ENCODE measurements around the gene IL1RAP.

The IL1RAP gene

GRCh38 chr3:190644766-190645165 lies 130.9 kb downstream of the IL1RAP start:
- ATAC-seq (ENCODE audit: low read depth): no peak
- Histone ChIP-seq H3K4me1 (ENCODE audit: insufficient read depth, poor library complexity, severe bottlenecking) (no peaks in the 10 kb centered on the region), H3K9me3 (ENCODE audit: severe bottlenecking) (no peaks in the 10 kb centered on the region), H3K4me3 (ENCODE audit: severe bottlenecking) (no peak overlapping the region), H3K27ac (ENCODE audit: poor library complexity, severe bottlenecking) (no peak overlapping the region), H3K27me3 (ENCODE audit: insufficient read depth, poor library complexity, severe bottlenecking) (no peaks in the 10 kb centered on the region), H3K36me3 (ENCODE audit: low read depth) (peaks cover 69% of the 10 kb centered on the region)
- no peak for TF ChIP-seq CTCF (IDR thresholded peaks at IDR 0.05; ENCODE audit: poor library complexity, severe bottlenecking)
- no peak for DNase-seq (ENCODE audit: low spot score)

- no peak for ATAC-seq (ENCODE audit: low read depth)
- Histone ChIP-seq H3K4me3 (ENCODE audit: severe bottlenecking) (no peak overlapping the region), H3K36me3 (ENCODE audit: low read depth) (peaks cover 74% of the 10 kb centered on the region), H3K4me1 (ENCODE audit: insufficient read depth, poor library complexity, severe bottlenecking) (no peaks in the 10 kb centered on the region), H3K27me3 (ENCODE audit: insufficient read depth, poor library complexity, severe bottlenecking) (no peaks in the 10 kb centered on the region), H3K9me3 (ENCODE audit: severe bottlenecking) (no peaks in the 10 kb centered on the region), H3K27ac (ENCODE audit: poor library complexity, severe bottlenecking) (no peak overlapping the region)
- DNase-seq (ENCODE audit: low spot score): no peak
- no peak for TF ChIP-seq CTCF (IDR thresholded peaks at IDR 0.05; ENCODE audit: poor library complexity, severe bottlenecking)
Measured at GRCh38 chr3:190645932-190646460, 132.1 kb downstream of the IL1RAP start.

GRCh38 chr3:190646996-190647395 lies 133.1 kb downstream of the IL1RAP start:
- Histone ChIP-seq H3K9me3 (ENCODE audit: severe bottlenecking) (no peaks in the 10 kb centered on the region), H3K27ac (ENCODE audit: poor library complexity, severe bottlenecking) (no peak overlapping the region), H3K27me3 (ENCODE audit: insufficient read depth, poor library complexity, severe bottlenecking) (no peaks in the 10 kb centered on the region), H3K4me1 (ENCODE audit: insufficient read depth, poor library complexity, severe bottlenecking) (no peaks in the 10 kb centered on the region), H3K4me3 (ENCODE audit: severe bottlenecking) (no peak overlapping the region), H3K36me3 (ENCODE audit: low read depth) (peaks cover 74% of the 10 kb centered on the region)
- no peak for TF ChIP-seq CTCF (IDR thresholded peaks at IDR 0.05; ENCODE audit: poor library complexity, severe bottlenecking)
- ATAC-seq (ENCODE audit: low read depth) (no peak), DNase-seq (ENCODE audit: low spot score) (no peak)

DNA sequence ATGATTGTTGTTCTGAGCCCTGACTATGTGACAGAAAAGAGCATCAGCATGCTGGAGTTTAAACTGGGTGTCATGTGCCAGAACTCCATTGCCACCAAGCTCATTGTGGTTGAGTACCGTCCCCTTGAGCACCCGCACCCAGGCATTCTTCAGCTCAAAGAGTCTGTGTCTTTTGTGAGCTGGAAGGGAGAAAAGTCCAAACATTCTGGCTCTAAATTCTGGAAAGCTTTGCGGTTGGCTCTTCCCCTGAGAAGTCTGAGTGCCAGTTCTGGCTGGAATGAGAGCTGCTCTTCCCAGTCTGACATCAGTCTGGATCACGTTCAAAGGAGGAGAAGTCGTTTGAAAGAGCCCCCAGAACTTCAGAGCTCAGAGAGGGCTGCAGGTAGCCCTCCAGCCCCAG lies 142.0 kb downstream of the IL1RAP start:
- no peaks in the 10 kb centered on the region for H3K4me1 ChIP-seq (ENCODE audit: insufficient read depth, poor library complexity, severe bottlenecking)
- no peak for TF ChIP-seq CTCF (IDR thresholded peaks at IDR 0.05; ENCODE audit: poor library complexity, severe bottlenecking)
- H3K27ac ChIP-seq (ENCODE audit: poor library complexity, severe bottlenecking): no peak overlapping the region
- DNase-seq (ENCODE audit: low spot score): no peak
- H3K27me3 ChIP-seq (ENCODE audit: insufficient read depth, poor library complexity, severe bottlenecking): no peaks in the 10 kb centered on the region
- no peaks in the 10 kb centered on the region for H3K9me3 ChIP-seq (ENCODE audit: severe bottlenecking)
- H3K4me3 ChIP-seq (ENCODE audit: severe bottlenecking): no peak overlapping the region
- H3K36me3 ChIP-seq (ENCODE audit: low read depth): peaks cover 3% of the 10 kb centered on the region; the same call in 1 of the 2 replicates
- no peak for ATAC-seq (ENCODE audit: low read depth)

DNA sequence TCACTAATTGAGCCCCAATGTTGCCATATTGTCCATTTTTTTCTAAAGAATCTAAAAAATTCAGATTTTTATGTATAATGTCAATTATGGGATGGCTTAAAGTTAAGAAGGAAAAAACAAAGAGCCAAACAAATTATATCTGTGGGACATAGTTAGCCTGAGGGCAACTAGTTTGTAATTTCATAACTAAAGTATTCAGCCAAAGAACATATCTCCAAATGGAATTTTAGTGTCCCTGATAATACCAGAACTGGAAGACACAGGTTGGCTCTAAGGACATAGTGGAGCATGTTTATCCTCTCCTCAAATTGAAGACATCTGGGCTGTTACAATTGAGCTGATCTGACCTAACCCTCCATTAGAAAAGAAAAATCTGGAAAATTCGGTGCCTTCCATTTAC lies 144.2 kb downstream of the IL1RAP start:
- H3K4me1 ChIP-seq (ENCODE audit: insufficient read depth, poor library complexity, severe bottlenecking): no peaks in the 10 kb centered on the region
- H3K36me3 ChIP-seq (ENCODE audit: low read depth): no peaks in the 10 kb centered on the region
- no peak for TF ChIP-seq CTCF (IDR thresholded peaks at IDR 0.05; ENCODE audit: poor library complexity, severe bottlenecking)
- DNase-seq (ENCODE audit: low spot score) (no peak), ATAC-seq (ENCODE audit: low read depth) (no peak)
- no peak overlapping the region for H3K27ac ChIP-seq (ENCODE audit: poor library complexity, severe bottlenecking)
- no peaks in the 10 kb centered on the region for H3K9me3 ChIP-seq (ENCODE audit: severe bottlenecking)
- H3K27me3 ChIP-seq (ENCODE audit: insufficient read depth, poor library complexity, severe bottlenecking): no peaks in the 10 kb centered on the region
- no peak overlapping the region for H3K4me3 ChIP-seq (ENCODE audit: severe bottlenecking)
